ENCODE data around the gene BEND7. TPM values are rescaled to one million over a fixed set of nuclear protein-coding genes. Genes with fewer than 3 reads are reported as not detected.

Gene BEND7
- total RNA-seq, 1 donor from 2014 or later, result 17.4 TPM

GRCh38 chr10:13491747-13492360 is 37.0 kb downstream of the BEND7 start:
- ATAC-seq (no peak), DNase-seq (no peak)
- intact Hi-C loops (cut with micrococcal nuclease), result no loop called here

DNA sequence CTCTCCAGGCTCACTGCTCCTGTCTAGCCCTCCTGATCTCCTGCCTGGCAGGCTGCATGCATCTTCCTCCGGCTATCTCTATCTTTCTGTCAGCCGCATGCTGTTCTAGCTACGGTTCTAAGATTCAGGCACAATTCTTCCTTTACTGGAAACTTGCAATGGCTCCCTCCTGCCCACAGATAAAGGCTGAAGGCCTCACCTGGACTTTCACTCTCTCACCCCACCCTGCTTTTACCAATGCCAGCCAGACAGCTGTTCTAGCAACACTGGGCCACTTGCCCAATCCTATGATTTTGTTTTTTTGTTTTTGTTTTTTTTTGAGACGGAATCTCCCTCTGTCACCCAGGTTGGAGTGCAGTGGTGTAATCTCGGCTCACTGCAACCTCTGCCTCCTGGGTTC is 38.3 kb downstream of the BEND7 start:
- intact Hi-C loops (cut with micrococcal nuclease), result no loop called here
- DNase-seq (no peak), ATAC-seq (no peak)

GRCh38 chr10:13489035-13489599 is 39.7 kb downstream of the BEND7 start:
- intact Hi-C loops (cut with micrococcal nuclease), result no loop called here
- DNase-seq, result no peak
- no peak for ATAC-seq

DNA sequence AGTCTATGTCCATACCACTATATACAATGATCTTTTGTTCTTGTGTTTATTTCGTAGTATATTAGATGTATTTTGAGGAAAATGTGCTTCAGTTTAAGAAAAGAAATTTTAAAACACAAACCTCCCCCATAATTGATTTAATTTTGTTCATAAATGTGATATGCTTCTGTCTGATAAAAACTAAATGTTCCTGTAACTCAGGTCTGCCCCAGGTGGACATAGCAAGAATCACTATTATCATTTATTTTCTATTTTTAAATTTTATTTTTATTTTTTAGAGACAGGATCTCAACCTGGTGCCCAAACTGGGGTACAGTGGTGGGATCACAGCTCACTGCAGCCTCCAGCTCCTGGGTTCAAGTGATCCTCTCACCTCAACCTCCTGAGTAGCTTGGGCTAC is 43.2 kb downstream of the BEND7 start:
- DNase-seq (no peak), ATAC-seq (no peak)
- intact Hi-C loops (cut with micrococcal nuclease), result no loop called here

DNA sequence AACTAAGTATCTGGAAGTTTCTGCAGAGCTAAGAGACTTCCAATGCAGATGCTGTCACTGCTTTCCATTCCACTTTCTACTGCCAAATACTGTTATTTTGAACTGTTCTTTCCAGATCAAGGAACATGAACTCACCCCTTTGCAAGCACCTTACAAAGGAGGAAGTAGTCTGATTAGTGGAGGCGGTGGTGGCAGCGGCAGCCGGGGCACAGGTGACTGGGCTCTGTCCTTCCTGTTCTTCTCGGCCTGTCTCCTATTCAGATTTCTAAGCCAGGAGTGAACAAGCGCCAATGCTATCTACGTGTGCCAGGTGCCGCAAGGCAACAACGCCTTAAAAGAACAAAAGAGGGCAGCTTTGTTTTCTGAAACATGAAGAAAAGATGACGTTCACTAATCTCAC is 44.9 kb downstream of the BEND7 start:
- ATAC-seq (no peak), DNase-seq (no peak)

DNA sequence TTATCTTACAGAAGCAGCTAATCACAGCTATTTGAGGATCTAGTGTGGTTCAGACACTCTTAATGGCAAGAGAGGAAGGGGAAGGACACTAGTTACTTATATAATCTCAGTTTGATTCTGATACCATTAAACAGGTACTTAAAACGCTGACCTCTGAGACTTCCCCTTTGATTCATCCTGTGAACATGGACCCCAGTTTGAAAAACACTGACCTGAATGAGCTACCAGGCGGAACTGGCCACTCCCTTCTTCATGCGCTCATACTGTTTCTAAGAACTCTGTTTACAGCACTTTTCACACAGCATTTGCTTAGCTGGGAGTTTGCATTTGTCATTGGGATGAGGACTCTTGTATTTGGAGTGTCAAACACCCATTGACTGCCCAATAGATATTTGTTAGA is 45.7 kb downstream of the BEND7 start:
- intact Hi-C loops (cut with micrococcal nuclease), result no loop called here
- DNase-seq, result no peak
- ATAC-seq, result no peak

More for the DNA sequence above, 44.9 kb downstream of the BEND7 start:
- intact Hi-C loops (cut with micrococcal nuclease), result no loop called here

- intact Hi-C loops (cut with micrococcal nuclease), result no loop called here
- ATAC-seq (no peak), DNase-seq (no peak)
These were observed 47.1 kb downstream of the BEND7 start for GRCh38 chr10:13481690-13482089.

GRCh38 chr10:13475124-13475523 is 53.7 kb downstream of the BEND7 start:
- DNase-seq, result no peak
- intact Hi-C loops (cut with micrococcal nuclease), result no loop called here

DNA sequence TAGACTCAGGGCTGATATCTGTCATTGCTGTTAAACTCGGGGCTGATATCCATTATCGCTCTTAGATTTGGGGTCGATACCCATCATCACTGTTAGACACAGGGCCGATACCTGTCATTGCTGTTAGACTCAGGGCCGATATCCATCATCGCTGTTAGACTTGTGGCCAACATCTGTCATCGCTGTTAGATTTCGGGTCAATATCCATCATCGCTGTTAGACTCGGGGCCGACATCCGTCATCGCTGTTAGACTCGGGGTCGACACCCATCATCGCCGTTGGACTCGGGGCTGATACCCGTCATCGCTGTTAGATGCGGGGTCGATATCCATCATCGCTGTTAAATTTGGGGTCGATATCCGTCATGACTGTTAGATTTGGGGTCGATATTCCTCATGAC is 54.8 kb downstream of the BEND7 start:
- intact Hi-C loops (cut with micrococcal nuclease), result no loop called here
- DNase-seq (no peak), ATAC-seq (no peak)

More at GRCh38 chr10:13475124-13475523, 53.7 kb downstream of the BEND7 start:
- ATAC-seq, result no peak

DNA sequence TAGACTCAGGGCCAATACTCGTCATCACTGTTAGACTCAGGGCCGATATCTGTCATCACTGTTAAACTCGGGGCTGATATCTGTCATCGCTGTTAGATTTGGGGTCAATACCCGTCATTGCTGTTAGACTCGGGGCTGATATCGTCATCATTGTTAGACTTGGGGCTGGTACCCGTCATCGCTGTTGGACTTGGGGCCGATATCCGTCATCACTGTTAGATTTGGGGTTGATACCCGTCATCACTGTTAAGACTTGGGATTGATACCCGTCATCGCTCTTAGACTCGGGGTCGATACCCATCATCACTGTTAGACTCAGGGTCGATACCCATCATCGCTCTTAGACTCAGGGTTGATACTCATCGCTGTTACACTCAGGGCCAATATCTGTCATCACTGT is 56.5 kb downstream of the BEND7 start:
- no peak for ATAC-seq
- no peak for DNase-seq
- intact Hi-C loops (cut with micrococcal nuclease), result no loop called here

DNA sequence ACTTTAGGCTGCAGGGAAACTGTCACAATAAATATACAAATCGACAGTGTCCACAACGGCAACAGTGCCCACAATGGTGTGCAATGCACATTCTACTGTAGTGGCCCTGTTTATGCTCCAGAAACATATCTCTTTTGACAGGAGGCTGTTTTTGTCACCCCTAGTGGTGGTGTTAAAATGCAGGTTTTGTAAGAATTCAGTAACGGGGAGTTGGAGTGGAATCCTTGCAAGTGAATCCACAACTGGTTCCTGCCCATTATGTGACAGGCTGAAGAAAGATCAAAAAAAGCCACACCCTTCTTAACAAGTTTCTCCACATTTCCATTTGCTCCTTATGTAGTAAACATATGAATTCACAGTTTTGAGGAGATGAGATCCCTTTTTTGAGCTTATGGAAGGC is 58.5 kb downstream of the BEND7 start:
- intact Hi-C loops (cut with micrococcal nuclease), result no loop called here
- DNase-seq (no peak), ATAC-seq (no peak)

DNA sequence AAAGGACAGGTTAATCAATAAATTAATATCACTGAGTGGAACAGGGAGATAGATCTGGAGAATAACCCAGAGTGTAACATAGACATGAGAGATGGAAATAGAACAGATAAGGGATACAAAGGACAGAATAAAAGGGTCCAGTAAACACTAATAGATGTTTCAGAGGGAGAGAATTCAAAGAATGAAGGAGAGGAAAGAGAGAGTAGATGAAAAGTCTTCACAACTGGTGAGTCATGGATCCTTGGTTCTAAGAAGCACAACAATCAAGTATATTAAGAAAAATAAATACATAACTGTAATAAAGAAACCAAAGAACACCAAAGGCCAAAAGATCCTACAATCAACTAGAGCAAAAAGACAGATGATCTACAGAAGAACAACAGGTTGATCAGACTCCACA is 66.3 kb downstream of the BEND7 start:
- intact Hi-C loops (cut with micrococcal nuclease), result no loop called here
- ATAC-seq (no peak), DNase-seq (no peak)

DNA sequence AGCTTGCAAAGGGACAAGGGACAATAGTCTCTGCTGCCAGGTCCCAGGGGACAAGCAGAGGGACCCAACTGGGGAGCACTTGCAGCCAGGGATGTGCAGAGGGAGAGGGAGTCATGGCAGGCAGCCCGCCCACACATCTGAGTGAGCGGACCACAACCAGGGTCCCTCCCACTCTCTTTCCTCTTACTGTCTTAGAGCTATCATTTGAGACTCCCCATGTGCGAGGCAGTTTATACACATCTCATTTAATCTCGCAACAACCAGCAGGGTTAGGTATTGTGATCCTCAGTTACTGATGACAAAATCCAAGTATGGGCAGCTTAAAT is 70.2 kb downstream of the BEND7 start:
- intact Hi-C loops (cut with micrococcal nuclease), result no loop called here
- ATAC-seq (no peak), DNase-seq (no peak)

GRCh38 chr10:13457958-13458686 is 70.7 kb downstream of the BEND7 start:
- intact Hi-C loops (cut with micrococcal nuclease), result no loop called here
- ATAC-seq, result no peak

GRCh38 chr10:13453896-13454295 is 74.9 kb downstream of the BEND7 start:
- DNase-seq, result no peak
- ATAC-seq, result no peak

More at GRCh38 chr10:13457958-13458686, 70.7 kb downstream of the BEND7 start:
- DNase-seq, result no peak

GRCh38 chr10:13450069-13450468 is 78.7 kb downstream of the BEND7 start:
- ATAC-seq (no peak), DNase-seq (no peak)
- intact Hi-C loops (cut with micrococcal nuclease), result no loop called here

More at GRCh38 chr10:13453896-13454295, 74.9 kb downstream of the BEND7 start:
- intact Hi-C loops (cut with micrococcal nuclease), result no loop called here

GRCh38 chr10:13449296-13449695 is 79.5 kb downstream of the BEND7 start:
- no peak for ATAC-seq
- intact Hi-C loops (cut with micrococcal nuclease), result no loop called here
- no peak for DNase-seq

- peak; percentile 51 for ATAC-seq
- no peak for DNase-seq
- intact Hi-C loops (cut with micrococcal nuclease), result no loop called here
These were observed 80.6 kb downstream of the BEND7 start for GRCh38 chr10:13448216-13448615.

GRCh38 chr10:13445656-13446400 is 83.0 kb downstream of the BEND7 start:
- ATAC-seq (no peak), DNase-seq (no peak)
- intact Hi-C loops (cut with micrococcal nuclease), result no loop called here

- DNase-seq (no peak), ATAC-seq (no peak)
- intact Hi-C loops (cut with micrococcal nuclease), result no loop called here
These were observed 87.3 kb downstream of the BEND7 start for GRCh38 chr10:13441476-13441875.
